ENCODE data around the gene FRY.

- no peak for TF ChIP-seq CTCF (IDR thresholded peaks at IDR 0.05)
- no peak for TF ChIP-seq POLR2A (IDR thresholded peaks at IDR 0.05)
Observed at GRCh38 chr13:32098272-32098671, 66.7 kb downstream of the FRY start.
